Stimulated activated naive B cell treated with anti-CD40 and anti-IgM and Interleukin-4, amounts not matched to agents 10 μg/mL and 1 μg/mL and 100 μg/mL, for 72 hours (primary cell): ENCODE measurements around the gene SLC24A4.

Experiments used
- ATAC-seq, 2 donors: fragments of 150-1000 bp; cut with Tn5 transposase; replicated peaks; 2 replicates each; pipeline ENCODE4 v1.10.0; 2021; ENCODE audit warnings: moderate library complexity in 1 of 2
- DNase-seq: peaks from one replicate; pipeline ENCODE4 v3.0.0; 2021
- H3K27ac Mint-ChIP-seq: one replicate; pipeline ENCODE4 v1.8.0; 2022; ENCODE audit warnings: mild to moderate bottlenecking, mixed read lengths
- H3K27me3 Mint-ChIP-seq, 2 donors: one replicate each; pipeline ENCODE4 v1.8.0; 2022; ENCODE audit warnings: mixed read lengths in 2 of 2
- H3K36me3 Mint-ChIP-seq, 2 donors: one replicate each; pipeline ENCODE4 v1.8.0; 2022; ENCODE audit warnings: mixed read lengths in 2 of 2, mild to moderate bottlenecking in 1 of 2
- H3K4me1 Mint-ChIP-seq, 2 donors: one replicate each; pipeline ENCODE4 v1.8.0; 2022; ENCODE audit warnings: mixed read lengths in 2 of 2, mild to moderate bottlenecking in 1 of 2
- H3K4me3 Mint-ChIP-seq, 2 donors: one replicate each; pipeline ENCODE4 v1.8.0; 2022; ENCODE audit warnings: mild to moderate bottlenecking in 2 of 2, mixed read lengths in 2 of 2, moderate library complexity in 1 of 2
- H3K9me3 Mint-ChIP-seq, 2 donors: one replicate each; pipeline ENCODE4 v1.8.0; 2022; ENCODE audit warnings: mixed read lengths in 2 of 2, mild to moderate bottlenecking in 1 of 2

The SLC24A4 gene

GRCh38 chr14:92302481-92302880, 20.5 kb upstream of the SLC24A4 start:
- ATAC-seq (no peak), DNase-seq (no peak)
- Mint-ChIP-seq H3K36me3 (peaks cover 0 to 2% of the 10 kb centered on the region in 2 donors), H3K4me3 (no peak overlapping the region), H3K27me3 (peaks cover 24 to 30% of the 10 kb centered on the region in 2 donors), H3K4me1 (no peaks in the 10 kb centered on the region), H3K27ac (no peak overlapping the region), H3K9me3 (peaks cover 1 to 4% of the 10 kb centered on the region in 2 donors)

DNA sequence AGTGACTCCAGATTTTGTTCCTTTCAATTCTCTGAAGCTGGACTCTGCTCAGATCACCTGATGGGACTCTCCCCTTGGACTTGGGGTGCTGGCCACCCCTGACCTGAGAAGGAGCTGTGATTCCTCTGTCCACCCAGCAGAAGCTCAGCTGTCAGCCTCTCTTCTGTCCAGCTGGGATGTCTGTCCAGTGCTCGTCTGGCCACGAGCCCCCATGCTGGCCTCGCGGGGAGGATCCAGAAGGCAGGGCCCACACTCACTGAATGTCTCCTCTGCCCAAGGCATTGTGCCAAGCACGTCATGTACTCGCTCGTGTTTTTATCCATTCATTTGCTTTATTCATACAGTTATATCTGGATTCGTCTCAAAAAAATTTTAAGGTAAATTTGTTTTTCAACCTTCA, 14.2 kb upstream of the SLC24A4 start:
- Mint-ChIP-seq H3K4me1 (no peaks in the 10 kb centered on the region), H3K27ac (no peak overlapping the region), H3K27me3 (peaks cover 24% of the 10 kb centered on the region in 2 donors), H3K36me3 (no peaks in the 10 kb centered on the region), H3K4me3 (no peak overlapping the region), H3K9me3 (peaks cover 1 to 4% of the 10 kb centered on the region in 2 donors)
- no peak for ATAC-seq
- DNase-seq: no peak

DNA sequence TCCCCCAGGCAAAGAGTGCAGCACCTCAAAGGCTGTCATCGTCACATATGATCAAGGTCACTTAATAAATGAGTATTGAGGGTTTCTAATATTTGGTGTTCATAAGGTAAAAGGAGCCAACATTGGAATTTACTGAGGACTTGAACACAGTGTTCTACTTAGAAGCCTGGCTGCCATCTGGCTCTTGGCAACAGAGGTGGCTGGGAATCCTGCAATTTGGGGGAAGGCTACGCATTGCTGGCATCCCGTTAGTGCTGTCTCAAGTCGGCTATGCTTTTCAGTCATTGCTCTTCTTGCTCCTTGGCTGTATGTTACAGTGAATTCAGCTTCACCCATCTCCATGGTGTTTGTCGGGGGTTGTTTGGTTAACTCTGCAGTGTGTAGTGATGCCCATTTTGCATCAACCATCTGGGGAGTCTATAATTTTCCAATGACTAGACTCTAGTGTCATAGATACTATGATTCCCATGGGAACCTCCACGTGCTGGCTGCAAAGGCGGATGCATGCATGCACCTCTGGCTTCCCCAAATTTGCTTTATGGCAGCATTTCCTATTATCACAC, 12.9 kb upstream of the SLC24A4 start:
- Mint-ChIP-seq H3K27ac (no peak overlapping the region), H3K9me3 (peaks cover 1 to 4% of the 10 kb centered on the region in 2 donors), H3K4me1 (no peaks in the 10 kb centered on the region), H3K36me3 (no peaks in the 10 kb centered on the region), H3K27me3 (peaks cover 24% of the 10 kb centered on the region in 2 donors), H3K4me3 (no peak overlapping the region)
- no peak for DNase-seq
- ATAC-seq: no peak

DNA sequence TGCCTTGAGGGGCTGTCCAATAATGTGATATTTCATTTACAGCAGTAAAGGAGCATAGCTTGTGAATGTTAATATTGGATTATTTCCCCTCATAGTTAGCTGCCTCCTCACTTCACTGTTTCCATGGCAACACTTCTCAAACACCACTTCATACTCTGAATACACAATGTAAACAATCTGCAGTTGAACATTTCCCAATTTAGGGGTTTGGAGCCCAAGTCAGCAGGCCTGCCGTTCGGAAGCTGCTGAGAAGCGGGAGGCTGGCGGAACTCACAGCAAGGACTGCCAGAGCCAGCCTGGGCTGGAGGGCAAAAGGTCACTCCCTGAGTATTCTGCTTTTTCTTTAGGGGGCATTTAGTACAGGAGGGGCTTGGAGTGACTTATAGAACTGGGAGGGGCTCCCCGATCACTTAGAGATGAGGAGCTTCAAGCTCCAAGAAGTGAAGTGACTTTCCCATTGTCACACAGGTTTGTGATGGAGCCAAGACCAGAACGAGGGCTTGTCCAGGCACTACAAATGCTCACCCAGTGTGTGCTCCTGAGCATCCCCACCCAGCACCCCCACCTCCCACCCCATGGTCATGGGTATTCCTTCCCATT, 12.1 kb upstream of the SLC24A4 start:
- peaks cover 1 to 4% of the 10 kb centered on the region in 2 donors for H3K9me3 Mint-ChIP-seq
- no peak overlapping the region for H3K4me3 Mint-ChIP-seq
- H3K27ac Mint-ChIP-seq: no peak overlapping the region

DNA sequence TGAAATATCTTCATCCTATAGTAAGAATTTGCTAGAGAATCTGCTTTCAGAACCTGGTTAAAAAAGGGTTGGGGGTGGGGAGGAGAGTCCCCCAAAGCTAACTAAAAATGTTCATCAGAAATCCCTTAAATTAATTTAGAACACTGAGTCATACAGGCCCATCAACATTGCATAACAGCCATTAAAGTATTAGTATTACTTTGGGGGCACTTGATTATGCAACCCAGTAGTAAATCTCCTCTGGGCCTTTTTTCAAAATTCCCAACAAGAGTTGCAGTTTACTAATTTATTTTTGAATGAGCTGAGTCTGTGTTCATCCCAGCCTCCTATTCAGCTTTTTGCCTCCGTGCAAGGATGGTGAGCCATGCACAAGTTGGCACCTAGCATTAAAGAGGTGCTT, 8.8 kb upstream of the SLC24A4 start:
- H3K27me3 Mint-ChIP-seq: peaks cover 27 to 33% of the 10 kb centered on the region in 2 donors
- no peaks in the 10 kb centered on the region for H3K36me3 Mint-ChIP-seq
- H3K9me3 Mint-ChIP-seq: peaks cover 6 to 7% of the 10 kb centered on the region in 2 donors
- no peak overlapping the region for H3K4me3 Mint-ChIP-seq
- H3K4me1 Mint-ChIP-seq: no peaks in the 10 kb centered on the region
- ATAC-seq (no peak), DNase-seq (no peak)
- H3K27ac Mint-ChIP-seq: no peak overlapping the region

More for the DNA sequence above, 12.1 kb upstream of the SLC24A4 start:
- Mint-ChIP-seq H3K4me1 (no peaks in the 10 kb centered on the region), H3K36me3 (no peaks in the 10 kb centered on the region), H3K27me3 (peaks cover 24% of the 10 kb centered on the region in 2 donors)
- DNase-seq (no peak), ATAC-seq (no peak)

- DNase-seq (no peak), ATAC-seq (no peak)
- H3K27ac Mint-ChIP-seq: no peak overlapping the region
- H3K4me3 Mint-ChIP-seq: no peak overlapping the region
- H3K36me3 Mint-ChIP-seq: no peaks in the 10 kb centered on the region
- H3K9me3 Mint-ChIP-seq: peaks cover 6 to 7% of the 10 kb centered on the region in 2 donors
- peaks cover 30 to 35% of the 10 kb centered on the region in 2 donors for H3K27me3 Mint-ChIP-seq
- H3K4me1 Mint-ChIP-seq: no peaks in the 10 kb centered on the region
These were observed 7.7 kb upstream of the SLC24A4 start for GRCh38 chr14:92315050-92315805.

- Mint-ChIP-seq H3K4me1 (no peaks in the 10 kb centered on the region), H3K27me3 (peaks cover 28 to 38% of the 10 kb centered on the region in 2 donors), H3K36me3 (no peaks in the 10 kb centered on the region), H3K4me3 (no peak overlapping the region), H3K9me3 (peaks cover 6 to 7% of the 10 kb centered on the region in 2 donors), H3K27ac (no peak overlapping the region)
- ATAC-seq: no peak
- no peak for DNase-seq
These were observed 6.8 kb upstream of the SLC24A4 start for GRCh38 chr14:92316176-92316575.

DNA sequence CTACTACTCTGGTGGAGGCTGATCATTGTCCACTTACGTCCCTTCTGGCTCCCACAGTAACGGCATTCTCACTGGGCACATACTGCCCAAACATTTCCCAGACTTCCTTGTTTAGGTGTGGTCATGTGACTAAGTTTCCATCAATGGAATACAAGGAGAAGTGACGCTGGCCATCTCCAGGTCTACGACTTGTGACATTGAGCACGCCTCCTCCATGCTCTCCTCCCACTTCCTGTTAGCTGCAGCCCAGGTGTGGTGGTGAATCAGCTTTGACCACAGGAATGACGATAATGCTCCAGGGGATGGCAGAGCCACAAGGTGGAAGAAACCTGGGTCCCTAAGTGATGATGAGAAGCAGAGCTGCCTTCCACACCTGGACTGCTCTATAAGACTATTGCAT, 6.0 kb upstream of the SLC24A4 start:
- Mint-ChIP-seq H3K27ac (no peak overlapping the region), H3K4me3 (no peak overlapping the region), H3K4me1 (no peaks in the 10 kb centered on the region), H3K9me3 (peaks cover 6 to 7% of the 10 kb centered on the region in 2 donors), H3K27me3 (peaks cover 34 to 44% of the 10 kb centered on the region in 2 donors), H3K36me3 (no peaks in the 10 kb centered on the region)
- peak; percentile 25 to 38 for ATAC-seq
- DNase-seq: no peak

DNA sequence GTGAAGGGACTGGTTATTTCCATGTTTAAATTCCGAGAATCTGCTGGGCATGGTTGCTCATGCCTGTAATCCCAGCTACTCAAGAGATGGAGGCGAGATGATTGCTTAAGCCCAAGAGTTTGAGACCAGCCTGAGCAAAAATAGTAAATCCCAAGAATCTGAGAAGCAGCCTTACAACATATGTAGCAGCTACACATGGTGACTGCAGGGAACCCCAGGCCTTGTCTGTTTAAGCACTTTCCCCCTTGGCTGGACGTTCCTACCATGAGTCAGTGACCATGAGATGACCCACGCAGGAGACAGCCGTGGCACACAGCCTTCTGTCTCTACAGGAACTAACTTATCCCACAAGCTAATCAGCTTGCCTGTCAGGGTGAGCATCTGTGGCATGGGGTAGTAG, 5.5 kb upstream of the SLC24A4 start:
- H3K27me3 Mint-ChIP-seq: peaks cover 38 to 49% of the 10 kb centered on the region in 2 donors
- no peak overlapping the region for H3K4me3 Mint-ChIP-seq

DNA sequence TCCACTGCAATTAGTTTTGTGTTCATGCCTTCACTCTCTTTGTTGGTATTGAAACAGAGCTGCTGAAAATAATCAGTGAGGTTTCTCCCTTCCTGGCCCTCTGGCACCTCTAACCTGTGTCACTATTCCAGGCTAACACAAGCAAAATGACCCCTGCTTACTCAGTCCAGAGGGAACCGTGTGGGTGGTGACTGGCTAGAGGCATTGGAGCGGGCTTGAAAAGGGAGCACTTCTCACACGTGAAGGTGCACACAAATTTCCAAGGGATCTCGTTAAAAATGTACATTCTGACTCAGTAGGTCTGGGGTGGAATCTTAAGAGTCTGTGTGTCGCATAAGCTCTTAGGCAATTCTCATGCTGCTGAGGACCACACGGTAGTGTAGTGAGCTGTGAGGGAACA, 1.3 kb upstream of the SLC24A4 start:
- H3K9me3 Mint-ChIP-seq: peaks cover 6 to 7% of the 10 kb centered on the region in 2 donors
- ATAC-seq (no peak), DNase-seq (no peak)
- peaks cover 70 to 73% of the 10 kb centered on the region in 2 donors for H3K27me3 Mint-ChIP-seq
- peaks cover 3 to 16% of the 10 kb centered on the region in 2 donors for H3K4me1 Mint-ChIP-seq
- no peaks in the 10 kb centered on the region for H3K36me3 Mint-ChIP-seq
- H3K27ac Mint-ChIP-seq: no peak overlapping the region
- H3K4me3 Mint-ChIP-seq: peak overlapping the region in 1 of 2 donors; percentile 40

More for the DNA sequence above, 5.5 kb upstream of the SLC24A4 start:
- H3K27ac Mint-ChIP-seq: no peak overlapping the region
- no peak for DNase-seq
- ATAC-seq: no peak
- peaks cover 6 to 7% of the 10 kb centered on the region in 2 donors for H3K9me3 Mint-ChIP-seq
- peaks cover 0 to under 1% of the 10 kb centered on the region in 2 donors for H3K4me1 Mint-ChIP-seq
- H3K36me3 Mint-ChIP-seq: no peaks in the 10 kb centered on the region

- DNase-seq (no peak), ATAC-seq (no peak)
- H3K27ac Mint-ChIP-seq: no peak overlapping the region
- no peaks in the 10 kb centered on the region for H3K36me3 Mint-ChIP-seq
- peaks cover 3 to 16% of the 10 kb centered on the region in 2 donors for H3K4me1 Mint-ChIP-seq
- peaks cover under 1 to 2% of the 10 kb centered on the region in 2 donors for H3K9me3 Mint-ChIP-seq
- peak overlapping the region; percentile 76 to 81 for H3K4me3 Mint-ChIP-seq
- peaks cover 70 to 81% of the 10 kb centered on the region in 2 donors for H3K27me3 Mint-ChIP-seq
These were observed 449 bp upstream of the SLC24A4 start for GRCh38 chr14:92322516-92322915.

DNA sequence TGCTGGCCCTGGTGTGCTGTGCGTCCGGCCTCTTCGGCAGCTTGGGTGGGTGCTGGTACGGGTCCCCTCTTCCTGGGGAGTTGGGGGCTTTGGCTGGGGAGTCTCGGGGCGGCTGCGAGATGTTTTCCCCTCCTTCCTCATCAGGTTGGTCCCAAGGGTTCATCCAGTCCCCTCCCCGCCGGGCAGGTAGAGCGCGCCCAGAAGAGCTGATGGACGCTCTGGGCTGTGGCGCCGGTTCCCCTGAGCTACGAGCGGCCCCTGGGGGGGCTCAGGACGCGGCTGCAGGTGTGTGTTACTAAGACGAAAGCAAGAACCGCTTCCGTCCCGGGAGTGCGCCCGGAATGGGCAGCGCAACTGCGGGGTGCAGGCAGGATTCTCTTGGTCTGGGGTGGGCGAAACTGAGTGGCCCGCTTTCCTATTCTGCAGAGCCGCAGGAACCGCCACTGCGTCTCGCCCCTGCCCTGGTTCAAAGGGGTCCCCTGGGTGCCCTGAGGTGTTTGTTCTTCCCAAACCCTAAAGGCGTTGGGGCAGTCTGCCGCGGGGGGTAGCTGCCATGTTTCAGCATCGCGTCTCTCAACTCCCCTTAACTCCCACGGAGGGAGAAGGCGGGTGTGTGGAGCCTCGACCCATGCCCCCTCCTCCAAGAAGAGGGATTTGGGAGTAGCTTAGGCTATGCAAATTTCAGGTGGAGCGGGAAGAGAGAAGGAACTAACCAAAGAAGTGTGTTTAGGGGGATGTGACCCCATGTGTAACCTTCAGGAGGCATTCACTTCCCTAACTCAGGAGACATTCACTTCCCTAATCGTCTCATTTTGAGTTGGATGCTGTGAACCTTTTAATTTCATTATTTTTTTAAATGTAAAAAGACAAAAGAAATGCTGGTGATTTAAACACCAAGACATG, 1.2 kb downstream of the SLC24A4 start:
- peak in 1 of 2 donors; percentile 7 for ATAC-seq
- H3K4me1 Mint-ChIP-seq: peaks cover 3 to 16% of the 10 kb centered on the region in 2 donors
- H3K36me3 Mint-ChIP-seq: no peaks in the 10 kb centered on the region
- no peak for DNase-seq
- H3K4me3 Mint-ChIP-seq: peak overlapping the region; percentile 58 to 59
- H3K9me3 Mint-ChIP-seq: no peaks in the 10 kb centered on the region
- H3K27me3 Mint-ChIP-seq: peaks cover 57 to 73% of the 10 kb centered on the region in 2 donors
- H3K27ac Mint-ChIP-seq: no peak overlapping the region

- ATAC-seq: no peak
- DNase-seq: no peak
- Mint-ChIP-seq H3K9me3 (no peaks in the 10 kb centered on the region), H3K4me3 (no peak overlapping the region), H3K27ac (no peak overlapping the region), H3K4me1 (peaks cover 3 to 16% of the 10 kb centered on the region in 2 donors), H3K36me3 (no peaks in the 10 kb centered on the region), H3K27me3 (peaks cover 44 to 64% of the 10 kb centered on the region in 2 donors)
These were observed 2.9 kb downstream of the SLC24A4 start for GRCh38 chr14:92325835-92326234.
